Mesenchymal stem cell (in vitro differentiated cells and primary cell): ENCODE measurements around the gene PTPRD.

Experiments
- DNase-seq: peaks from one replicate; pipeline ENCODE4 v3.0.0-alpha.2; 2013
- H2AFZ ChIP-seq: one replicate; pipeline ENCODE4 v1.6.1; 2013; ENCODE audit warnings: low read depth, mild to moderate bottlenecking, control low read depth, inconsistent platforms, low read length, moderate library complexity
- H2AK5ac ChIP-seq: 2 replicates; pipeline ENCODE4 v1.6.1; 2013; ENCODE audit warnings: low read length, moderate library complexity, mild to moderate bottlenecking, inconsistent platforms; ENCODE audit not compliant: severe bottlenecking
- H2BK120ac ChIP-seq: one replicate; pipeline ENCODE4 v1.6.1; 2013; ENCODE audit warnings: low read depth, mild to moderate bottlenecking, inconsistent platforms, low read length, moderate library complexity
- H2BK12ac ChIP-seq, 2 experiments: one replicate each; pipeline ENCODE4 v1.6.1; 2013; ENCODE audit warnings: inconsistent platforms in 2 of 2, low read length in 2 of 2, mild to moderate bottlenecking in 2 of 2, moderate library complexity in 2 of 2, control low read depth in 1 of 2
- H2BK15ac ChIP-seq: one replicate; pipeline ENCODE4 v1.6.1; 2013; ENCODE audit warnings: mild to moderate bottlenecking, low read depth, inconsistent platforms; ENCODE audit not compliant: poor library complexity, severe bottlenecking
- H2BK5ac ChIP-seq: 2 replicates; pipeline ENCODE4 v1.6.1; 2013; ENCODE audit warnings: low read depth, mild to moderate bottlenecking, low read length, control low read depth, inconsistent platforms; ENCODE audit not compliant: poor library complexity, severe bottlenecking
- H3K14ac ChIP-seq, 2 experiments: one replicate each; pipeline ENCODE4 v1.6.1; 2013; ENCODE audit warnings: inconsistent platforms in 2 of 2, low read length in 2 of 2, control low read depth in 1 of 2, mild to moderate bottlenecking in 1 of 2, moderate library complexity in 1 of 2
- H3K18ac ChIP-seq, 2 experiments: one replicate each; pipeline ENCODE4 v1.6.1; 2013; ENCODE audit warnings: inconsistent platforms in 2 of 2, low read length in 2 of 2, control low read depth in 1 of 2, low read depth in 1 of 2, mild to moderate bottlenecking in 1 of 2
- H3K23ac ChIP-seq, 2 experiments: one replicate each; pipeline ENCODE4 v1.6.1; 2013; ENCODE audit warnings: inconsistent platforms in 2 of 2, low read length in 2 of 2, mild to moderate bottlenecking in 2 of 2, moderate library complexity in 2 of 2, control low read depth in 1 of 2
- H3K27ac ChIP-seq: 2 replicates; pipeline ENCODE4 v1.5.1; 2013; ENCODE audit warnings: mild to moderate bottlenecking, moderate library complexity, low read length, control low read depth, inconsistent platforms; ENCODE audit not compliant: poor library complexity, severe bottlenecking
- H3K27me3 ChIP-seq, 2 experiments: 2 replicates each; pipeline versions ENCODE4 v1.6.1 to v1.7.0; 2013; ENCODE audit warnings: low read length in 2 of 2, mild to moderate bottlenecking in 2 of 2, moderate library complexity in 2 of 2, control low read depth in 1 of 2, inconsistent platforms in 1 of 2; ENCODE audit not compliant: control insufficient read depth in 1 of 2, insufficient read depth in 1 of 2
- H3K36me3 ChIP-seq, 2 experiments: 2 replicates each; pipeline versions ENCODE4 v1.6.1 to v1.7.0; 2013; ENCODE audit warnings: low read length in 2 of 2, control low read depth in 1 of 2, inconsistent platforms in 1 of 2, low read depth in 1 of 2, mild to moderate bottlenecking in 1 of 2; ENCODE audit not compliant: insufficient read depth in 2 of 2, control insufficient read depth in 1 of 2
- H3K4ac ChIP-seq, 2 experiments: one replicate each; pipeline ENCODE4 v1.6.1; 2013; ENCODE audit warnings: inconsistent platforms in 2 of 2, low read length in 2 of 2, mild to moderate bottlenecking in 2 of 2, moderate library complexity in 2 of 2, control low read depth in 1 of 2, low read depth in 1 of 2
- H3K4me1 ChIP-seq: 2 replicates; pipeline ENCODE4 v1.6.1; 2013; ENCODE audit warnings: low read depth, low read length, control low read depth; ENCODE audit not compliant: control insufficient read depth, insufficient read depth
- H3K4me2 ChIP-seq: 2 replicates; pipeline ENCODE4 v1.6.1; 2013; ENCODE audit warnings: low read length, mild to moderate bottlenecking, inconsistent platforms; ENCODE audit not compliant: poor library complexity, severe bottlenecking
- H3K4me3 ChIP-seq, 2 experiments: 2 replicates each; pipeline versions ENCODE4 v1.5.1 to v1.7.0; 2013; ENCODE audit warnings: low read length in 2 of 2, mild to moderate bottlenecking in 2 of 2, control low read depth in 1 of 2, low read depth in 1 of 2; ENCODE audit not compliant: insufficient read depth in 1 of 2
- H3K79me1 ChIP-seq: replicated peaks from 2 replicates; pipeline ENCODE4 v1.6.1; 2013; ENCODE audit warnings: mild to moderate bottlenecking, control low read depth, low read length, inconsistent platforms; ENCODE audit not compliant: poor library complexity, severe bottlenecking
- H3K9ac ChIP-seq: 2 replicates; pipeline ENCODE4 v1.7.0; 2013; ENCODE audit warnings: mild to moderate bottlenecking, low read length, moderate library complexity
- H3K9me3 ChIP-seq: 2 replicates; pipeline ENCODE4 v1.7.0; 2013; ENCODE audit warnings: mild to moderate bottlenecking, low read length; ENCODE audit not compliant: control insufficient read depth
- H4K8ac ChIP-seq: one replicate; pipeline ENCODE4 v1.6.1; 2013; ENCODE audit warnings: inconsistent platforms, mild to moderate bottlenecking, low read length, moderate library complexity
- H4K91ac ChIP-seq: one replicate; pipeline ENCODE4 v1.6.1; 2013; ENCODE audit warnings: mild to moderate bottlenecking, low read length, inconsistent platforms
- WGBS: methylation state at CpG from one replicate; pipeline ENCODE4 v1.1.7; 2013; ENCODE audit warnings: mixed read lengths; 5-methylcytosine and 5-hydroxymethylcytosine counted together

The PTPRD gene

GRCh38 chr9:9078301-9078700 is 1534.5 kb downstream of the PTPRD start:
- H3K4me2 ChIP-seq, result no peak overlapping the region
- H4K91ac ChIP-seq, result no peak overlapping the region
- H3K9me3 ChIP-seq, result no peaks in the 10 kb centered on the region
- no peak overlapping the region for H3K18ac ChIP-seq
- WGBS, result no CpG with 5 or more reads among the region's 1 CpG
- H3K4me1 ChIP-seq, result no peaks in the 10 kb centered on the region
- H2AK5ac ChIP-seq, result no peak overlapping the region
- no peak overlapping the region for H3K27ac ChIP-seq
- DNase-seq, result no peak
- H3K36me3 ChIP-seq, result no peaks in the 10 kb centered on the region
- no peak overlapping the region for H4K8ac ChIP-seq
- no peaks in the 10 kb centered on the region for H3K79me1 ChIP-seq
- no peak overlapping the region for H3K4ac ChIP-seq
- H3K14ac ChIP-seq, result no peak overlapping the region
- H3K4me3 ChIP-seq, result no peak overlapping the region
- H2BK120ac ChIP-seq, result no peak overlapping the region
- no peak overlapping the region for H2AFZ ChIP-seq
- H3K9ac ChIP-seq, result no peak overlapping the region
- no peak overlapping the region for H3K23ac ChIP-seq
- H2BK5ac ChIP-seq, result no peak overlapping the region
- H2BK12ac ChIP-seq, result no peak overlapping the region
- no peaks in the 10 kb centered on the region for H3K27me3 ChIP-seq
- H2BK15ac ChIP-seq, result no peak overlapping the region

GRCh38 chr9:9061627-9062026 is 1551.2 kb downstream of the PTPRD start:
- Histone ChIP-seq H3K23ac (no peak overlapping the region), H2AK5ac (no peak overlapping the region), H2BK120ac (no peak overlapping the region), H3K14ac (no peak overlapping the region), H3K9me3 (no peaks in the 10 kb centered on the region), H3K79me1 (no peaks in the 10 kb centered on the region), H4K91ac (no peak overlapping the region), H3K27me3 (no peaks in the 10 kb centered on the region), H3K4me3 (no peak overlapping the region), H3K4me1 (no peaks in the 10 kb centered on the region), H3K4me2 (no peak overlapping the region), H3K9ac (no peak overlapping the region), H2AFZ (no peak overlapping the region), H2BK15ac (no peak overlapping the region), H2BK12ac (no peak overlapping the region), H4K8ac (no peak overlapping the region), H3K36me3 (no peaks in the 10 kb centered on the region), H3K4ac (no peak overlapping the region), H3K27ac (no peak overlapping the region), H2BK5ac (no peak overlapping the region), H3K18ac (no peak overlapping the region)
- DNase-seq, result no peak
- 70% methylated on average over 2 of the region's 2 CpGs for WGBS

- no peak overlapping the region for H3K4ac ChIP-seq
- H3K4me3 ChIP-seq, result no peak overlapping the region
- H2AK5ac ChIP-seq, result no peak overlapping the region
- DNase-seq, result no peak
- no peaks in the 10 kb centered on the region for H3K36me3 ChIP-seq
- no peak overlapping the region for H2BK12ac ChIP-seq
- H3K18ac ChIP-seq, result no peak overlapping the region
- H3K23ac ChIP-seq, result no peak overlapping the region
- 68% methylated on average over 2 of the region's 3 CpGs for WGBS
- H2BK5ac ChIP-seq, result no peak overlapping the region
- no peak overlapping the region for H4K91ac ChIP-seq
- no peaks in the 10 kb centered on the region for H3K9me3 ChIP-seq
- H3K27ac ChIP-seq, result no peak overlapping the region
- H2BK120ac ChIP-seq, result no peak overlapping the region
- H3K79me1 ChIP-seq, result no peaks in the 10 kb centered on the region
- H3K9ac ChIP-seq, result no peak overlapping the region
- no peak overlapping the region for H2AFZ ChIP-seq
- no peak overlapping the region for H2BK15ac ChIP-seq
- no peak overlapping the region for H3K4me2 ChIP-seq
- H4K8ac ChIP-seq, result no peak overlapping the region
- H3K14ac ChIP-seq, result no peak overlapping the region
- H3K27me3 ChIP-seq, result no peaks in the 10 kb centered on the region
- no peaks in the 10 kb centered on the region for H3K4me1 ChIP-seq
These were observed 1558.3 kb downstream of the PTPRD start for GRCh38 chr9:9054354-9054992.

- no peak overlapping the region for H2BK15ac ChIP-seq
- no peak overlapping the region for H2AK5ac ChIP-seq
- no peak overlapping the region for H3K9ac ChIP-seq
- H3K9me3 ChIP-seq, result no peaks in the 10 kb centered on the region
- H3K14ac ChIP-seq, result no peak overlapping the region
- no peaks in the 10 kb centered on the region for H3K4me1 ChIP-seq
- no peak overlapping the region for H3K4me3 ChIP-seq
- no peak overlapping the region for H3K23ac ChIP-seq
- no peak overlapping the region for H2BK5ac ChIP-seq
- no peak overlapping the region for H2AFZ ChIP-seq
- H2BK12ac ChIP-seq, result no peak overlapping the region
- no peak overlapping the region for H4K91ac ChIP-seq
- no peak overlapping the region for H3K27ac ChIP-seq
- no peak for DNase-seq
- no peak overlapping the region for H4K8ac ChIP-seq
- no peaks in the 10 kb centered on the region for H3K27me3 ChIP-seq
- no peak overlapping the region for H2BK120ac ChIP-seq
- H3K4ac ChIP-seq, result no peak overlapping the region
- H3K4me2 ChIP-seq, result no peak overlapping the region
- no peaks in the 10 kb centered on the region for H3K36me3 ChIP-seq
- H3K79me1 ChIP-seq, result no peaks in the 10 kb centered on the region
- WGBS, result no CpG with 5 or more reads among the region's 2 CpGs
- no peak overlapping the region for H3K18ac ChIP-seq
These were observed 1567.2 kb downstream of the PTPRD start for GRCh38 chr9:9045572-9045971.
